ENCODE measurements around the gene ERGIC3. TPM values are rescaled to one million over a fixed set of nuclear protein-coding genes. Genes with fewer than 3 reads are reported as not detected.

The ERGIC3 gene
- total RNA-seq, 1 donor from 2014 or later, result 141 TPM

GRCh38 chr20:35598476-35598875 lies 56.6 kb downstream of the ERGIC3 start:
- H3K4me3 Mint-ChIP-seq (ENCODE audit: low read depth), result no peak overlapping the region
- H3K9me3 Mint-ChIP-seq, result no peaks in the 10 kb centered on the region
- H3K27ac Mint-ChIP-seq, result no peak overlapping the region
- no peak for DNase-seq (ENCODE audit: low spot score)
- intact Hi-C loops (cut with micrococcal nuclease), result no loop called here
- H3K27me3 Mint-ChIP-seq (ENCODE audit: low read depth), result peaks cover 51% of the 10 kb centered on the region
- H3K4me1 Mint-ChIP-seq (ENCODE audit: low read depth), result peaks cover 10% of the 10 kb centered on the region
- no peaks in the 10 kb centered on the region for H3K36me3 Mint-ChIP-seq (ENCODE audit: low read depth)

GRCh38 chr20:35598899-35599775 lies 57.3 kb downstream of the ERGIC3 start:
- no peak for DNase-seq (ENCODE audit: low spot score)
- Mint-ChIP-seq H3K9me3 (no peaks in the 10 kb centered on the region), H3K4me3 (ENCODE audit: low read depth) (no peak overlapping the region), H3K27ac (no peak overlapping the region), H3K4me1 (ENCODE audit: low read depth) (peaks cover 10% of the 10 kb centered on the region), H3K36me3 (ENCODE audit: low read depth) (no peaks in the 10 kb centered on the region), H3K27me3 (ENCODE audit: low read depth) (peaks cover 52% of the 10 kb centered on the region)
- intact Hi-C loops (cut with micrococcal nuclease), result no loop called here

- Mint-ChIP-seq H3K9me3 (no peaks in the 10 kb centered on the region), H3K4me3 (ENCODE audit: low read depth) (no peak overlapping the region), H3K27me3 (ENCODE audit: low read depth) (peaks cover 52% of the 10 kb centered on the region), H3K36me3 (ENCODE audit: low read depth) (no peaks in the 10 kb centered on the region), H3K4me1 (ENCODE audit: low read depth) (peaks cover 10% of the 10 kb centered on the region), H3K27ac (no peak overlapping the region)
- intact Hi-C loops (cut with micrococcal nuclease), result loop anchor here (5.0 kb wide), 2 partner anchors 98 to 353 kb away; partner anchors contain the start of genes NFS1, ROMO1 and SCAND1
- no peak for DNase-seq (ENCODE audit: low spot score)
These were observed 57.9 kb downstream of the ERGIC3 start for GRCh38 chr20:35599776-35600120.

DNA sequence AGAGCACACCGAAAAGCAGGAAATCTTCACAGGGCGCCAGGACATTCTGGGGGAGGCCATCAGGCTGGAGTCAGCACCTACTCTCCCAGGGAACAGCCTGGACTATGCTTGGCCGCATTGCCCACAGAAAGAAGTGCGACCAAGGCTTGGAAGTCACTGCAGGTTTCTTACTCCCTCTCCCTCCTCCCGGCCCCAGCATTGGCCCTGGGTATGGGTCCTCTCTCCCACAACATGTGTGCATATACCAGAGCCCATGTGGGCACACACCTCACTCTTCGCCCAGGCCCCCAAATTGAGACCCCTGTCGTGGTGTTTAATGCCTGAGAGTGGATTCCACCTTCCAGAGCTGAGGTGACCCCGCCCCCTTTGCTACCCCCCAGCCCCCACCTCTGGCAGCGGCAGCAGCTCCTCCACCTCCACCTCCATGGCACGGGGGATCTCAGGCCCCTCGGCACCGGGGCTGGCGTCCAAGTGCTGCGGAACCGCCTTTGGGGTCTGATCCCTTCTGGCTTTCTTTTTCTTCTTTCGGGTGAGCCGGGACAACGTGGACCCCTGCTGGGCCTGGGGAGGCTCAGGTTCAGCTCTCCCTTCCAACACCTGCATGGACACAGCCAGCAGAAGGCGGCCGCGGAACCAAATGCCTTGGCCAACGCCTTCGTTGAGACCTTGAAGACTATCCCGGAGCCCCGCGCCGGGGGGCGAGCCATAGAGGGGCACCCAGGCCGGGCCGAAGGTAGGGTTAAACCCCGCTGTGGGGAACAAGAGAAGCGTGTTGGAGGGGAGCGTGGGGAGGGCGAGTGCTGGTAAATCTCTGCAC lies 58.5 kb downstream of the ERGIC3 start:
- DNase-seq (ENCODE audit: low spot score), result no peak
- Mint-ChIP-seq H3K4me3 (ENCODE audit: low read depth) (peak overlapping the region; percentile 71), H3K36me3 (ENCODE audit: low read depth) (no peaks in the 10 kb centered on the region), H3K4me1 (ENCODE audit: low read depth) (peaks cover 10% of the 10 kb centered on the region), H3K27me3 (ENCODE audit: low read depth) (peaks cover 52% of the 10 kb centered on the region), H3K27ac (no peak overlapping the region), H3K9me3 (no peaks in the 10 kb centered on the region)
- intact Hi-C loops (cut with micrococcal nuclease), result loop anchor here (5.0 kb wide), 2 partner anchors 97 to 352 kb away; partner anchors contain the start of genes NFS1, ROMO1 and SCAND1

DNA sequence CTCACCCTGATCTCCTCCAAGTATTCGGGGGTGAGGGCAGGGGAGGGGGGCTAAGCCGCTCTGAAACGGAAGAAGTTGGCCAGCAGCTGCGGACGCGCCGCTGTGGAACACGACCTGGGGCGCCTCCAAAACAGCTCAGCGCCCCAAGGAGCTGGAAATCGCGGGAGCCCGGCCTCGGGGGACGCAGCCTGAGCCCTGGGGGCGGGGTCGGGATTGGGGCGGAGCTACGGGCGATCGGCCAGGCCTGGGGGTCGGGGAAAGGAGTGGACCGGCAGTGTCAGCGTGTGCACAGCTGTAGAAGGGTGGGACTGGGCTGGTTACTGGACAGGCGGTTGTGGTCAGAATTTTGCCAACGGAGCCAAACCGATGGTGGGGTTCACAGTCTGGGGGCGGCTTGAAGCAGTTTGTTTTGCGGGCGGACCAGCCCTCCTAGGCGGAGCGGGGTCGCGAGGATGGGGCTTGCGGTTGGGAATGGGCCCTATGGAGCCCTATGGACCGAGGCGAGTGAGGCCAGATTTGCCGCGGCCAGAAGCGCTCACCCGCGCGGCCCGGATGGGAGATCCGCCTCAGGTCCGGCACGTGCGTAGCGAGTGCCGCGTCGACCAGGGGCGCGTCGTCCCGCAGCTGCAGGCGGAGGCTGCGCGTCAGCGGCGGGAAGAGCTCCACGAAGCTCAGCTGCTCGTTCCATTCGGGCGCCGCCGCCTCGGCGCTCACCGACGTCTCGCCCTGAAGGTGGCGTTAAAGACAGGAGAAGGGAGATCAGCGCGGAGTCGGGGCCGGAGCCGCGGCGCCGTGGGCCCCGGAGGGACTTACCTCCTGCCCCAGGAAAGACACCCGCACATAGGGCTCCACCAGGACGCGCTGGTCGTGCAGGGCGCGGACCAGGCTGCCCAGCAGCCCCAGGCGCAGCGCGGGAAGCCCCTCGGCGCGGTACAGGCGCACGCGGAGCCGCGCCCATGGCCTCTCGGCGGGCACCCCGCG lies 59.4 kb downstream of the ERGIC3 start:
- H3K27me3 Mint-ChIP-seq (ENCODE audit: low read depth), result peaks cover 52% of the 10 kb centered on the region
- DNase-seq (ENCODE audit: low spot score), result peak; percentile 74
- H3K27ac Mint-ChIP-seq, result no peak overlapping the region
- H3K4me1 Mint-ChIP-seq (ENCODE audit: low read depth), result peaks cover 10% of the 10 kb centered on the region
- H3K4me3 Mint-ChIP-seq (ENCODE audit: low read depth), result peak overlapping the region; percentile 71
- intact Hi-C loops (cut with micrococcal nuclease), result loop anchor here (5.0 kb wide), 2 partner anchors 96 to 351 kb away; partner anchors contain the start of genes NFS1, ROMO1 and SCAND1
- no peaks in the 10 kb centered on the region for H3K36me3 Mint-ChIP-seq (ENCODE audit: low read depth)
- no peaks in the 10 kb centered on the region for H3K9me3 Mint-ChIP-seq

- Mint-ChIP-seq H3K4me1 (ENCODE audit: low read depth) (peaks cover 10% of the 10 kb centered on the region), H3K27ac (no peak overlapping the region), H3K36me3 (ENCODE audit: low read depth) (no peaks in the 10 kb centered on the region), H3K27me3 (ENCODE audit: low read depth) (peaks cover 46% of the 10 kb centered on the region), H3K4me3 (ENCODE audit: low read depth) (no peak overlapping the region), H3K9me3 (no peaks in the 10 kb centered on the region)
- DNase-seq (ENCODE audit: low spot score), result no peak
- intact Hi-C loops (cut with micrococcal nuclease), result loop anchor here (5.0 kb wide), 2 partner anchors 95 to 350 kb away; partner anchors contain the start of genes NFS1, ROMO1 and SCAND1
These were observed 60.1 kb downstream of the ERGIC3 start for GRCh38 chr20:35601990-35602389.

DNA sequence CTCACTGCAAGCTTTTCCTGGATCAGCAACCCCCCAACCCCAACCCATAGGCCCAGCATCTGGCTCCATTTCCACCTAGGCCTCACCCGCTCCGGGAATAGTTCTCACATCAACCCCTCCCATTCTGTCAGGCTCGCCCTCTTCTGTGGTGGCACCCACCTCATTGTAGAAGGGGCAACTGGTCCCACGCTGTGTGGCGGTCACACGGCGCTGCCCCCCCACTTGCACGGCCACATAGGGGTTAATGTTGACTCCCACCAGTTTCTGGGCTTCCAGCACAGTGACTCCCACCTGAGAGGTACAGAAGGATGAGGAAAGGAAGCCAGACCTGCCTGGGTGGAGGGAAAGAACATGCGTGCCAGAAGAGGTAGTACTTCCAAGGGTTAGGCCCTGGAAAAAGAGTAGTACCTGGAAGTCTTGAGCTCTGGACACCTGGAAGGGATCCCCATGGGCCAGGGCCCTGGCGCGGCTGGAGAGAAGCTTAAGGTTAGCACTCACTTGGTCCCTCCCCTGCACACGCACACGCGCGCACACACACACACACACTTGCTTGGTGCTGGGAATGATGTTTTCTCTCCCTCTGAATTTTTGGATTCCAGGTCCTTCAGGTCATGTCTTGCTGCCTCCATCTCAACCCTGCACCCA lies 61.1 kb downstream of the ERGIC3 start:
- Mint-ChIP-seq H3K4me3 (ENCODE audit: low read depth) (peak overlapping the region; percentile 27), H3K36me3 (ENCODE audit: low read depth) (no peaks in the 10 kb centered on the region), H3K4me1 (ENCODE audit: low read depth) (peaks cover 10% of the 10 kb centered on the region), H3K27ac (no peak overlapping the region), H3K27me3 (ENCODE audit: low read depth) (peaks cover 38% of the 10 kb centered on the region), H3K9me3 (no peaks in the 10 kb centered on the region)
- DNase-seq (ENCODE audit: low spot score), result no peak
- intact Hi-C loops (cut with micrococcal nuclease), result loop anchor here (5.0 kb wide), 2 partner anchors 94 to 349 kb away; partner anchors contain the start of genes NFS1, ROMO1 and SCAND1

- Mint-ChIP-seq H3K36me3 (ENCODE audit: low read depth) (no peaks in the 10 kb centered on the region), H3K27ac (no peak overlapping the region), H3K27me3 (ENCODE audit: low read depth) (peaks cover 32% of the 10 kb centered on the region), H3K4me3 (ENCODE audit: low read depth) (no peak overlapping the region), H3K9me3 (no peaks in the 10 kb centered on the region), H3K4me1 (ENCODE audit: low read depth) (peaks cover 10% of the 10 kb centered on the region)
- DNase-seq (ENCODE audit: low spot score), result no peak
- intact Hi-C loops (cut with micrococcal nuclease), result loop anchor here (5.0 kb wide), 2 partner anchors 93 to 348 kb away; partner anchors contain the start of genes NFS1, ROMO1 and SCAND1
These were observed 62.0 kb downstream of the ERGIC3 start for GRCh38 chr20:35603695-35604448.

DNA sequence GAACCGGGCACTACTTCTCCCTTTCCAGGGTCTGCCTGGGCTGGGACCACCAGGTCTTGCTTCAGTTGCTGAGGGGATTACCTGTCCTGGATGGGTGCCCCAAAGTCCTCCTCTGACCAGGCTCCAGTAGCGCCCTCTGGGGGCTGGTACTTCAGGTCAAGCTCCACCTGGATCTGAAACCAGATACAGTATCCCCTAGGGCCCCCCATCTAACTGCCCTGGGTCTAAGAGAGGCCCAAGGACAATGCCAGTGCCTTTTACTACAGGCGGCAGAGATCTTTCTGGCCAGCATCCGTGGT lies 62.5 kb downstream of the ERGIC3 start:
- H3K4me3 Mint-ChIP-seq (ENCODE audit: low read depth), result no peak overlapping the region
- peaks cover 29% of the 10 kb centered on the region for H3K27me3 Mint-ChIP-seq (ENCODE audit: low read depth)
- no peak for DNase-seq (ENCODE audit: low spot score)
- intact Hi-C loops (cut with micrococcal nuclease), result loop anchor here (5.0 kb wide), 2 partner anchors 93 to 348 kb away; partner anchors contain the start of genes NFS1, ROMO1 and SCAND1
- H3K9me3 Mint-ChIP-seq, result no peaks in the 10 kb centered on the region
- H3K27ac Mint-ChIP-seq, result no peak overlapping the region
- no peaks in the 10 kb centered on the region for H3K36me3 Mint-ChIP-seq (ENCODE audit: low read depth)
- H3K4me1 Mint-ChIP-seq (ENCODE audit: low read depth), result peaks cover 10% of the 10 kb centered on the region

DNA sequence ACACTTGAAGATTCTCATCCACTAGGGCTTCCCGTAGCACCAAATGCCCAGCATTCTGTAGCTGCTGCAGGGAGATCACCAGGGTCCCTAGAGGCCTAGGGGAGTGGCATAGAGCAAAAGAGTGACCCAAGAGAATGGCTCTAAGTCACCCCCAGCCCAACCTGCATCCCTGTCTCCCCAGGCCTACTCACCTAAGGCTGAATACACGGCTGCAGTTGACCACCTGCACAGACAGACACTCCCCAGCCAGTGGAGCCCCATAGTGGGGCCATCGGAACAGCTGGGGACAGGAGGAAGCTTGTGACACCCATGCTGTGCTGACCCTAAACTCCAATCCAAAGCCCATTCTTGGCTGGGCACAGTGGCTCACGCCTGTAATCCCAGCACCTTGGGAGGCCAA lies 64.2 kb downstream of the ERGIC3 start:
- Mint-ChIP-seq H3K4me1 (ENCODE audit: low read depth) (peaks cover 6% of the 10 kb centered on the region), H3K4me3 (ENCODE audit: low read depth) (no peak overlapping the region), H3K27me3 (ENCODE audit: low read depth) (peaks cover 18% of the 10 kb centered on the region), H3K27ac (no peak overlapping the region), H3K36me3 (ENCODE audit: low read depth) (no peaks in the 10 kb centered on the region), H3K9me3 (no peaks in the 10 kb centered on the region)
- intact Hi-C loops (cut with micrococcal nuclease), result no loop called here
- no peak for DNase-seq (ENCODE audit: low spot score)
